ENCODE results near the gene RNU1-4. TPM values are rescaled to one million over a fixed set of nuclear protein-coding genes. Genes with fewer than 3 reads are reported as not detected.
"Not testable (repeated sequence)": the region's sequence is repeated elsewhere in the genome, so short reads cannot be mapped to it uniquely, and the experiment has no call there.

Gene RNU1-4
- total and polyA plus RNA-seq, 2 of the 13 experiments (the other 11 are each of a cell fraction or from before 2014, with no cell fraction given): under 0.01 to 11,018 TPM

- TF ChIP-seq NFKBIZ (CRISPR knock-in tag; IDR thresholded peaks at IDR 0.05) (peak; percentile 48; the same call in 1 of the 2 replicates), BORCS8-MEF2B (CRISPR knock-in tag; IDR thresholded peaks at IDR 0.05) (0 out of 2 replicates have a peak, but pooled peaks have one; percentile 31), NKX3-1 (CRISPR knock-in tag; IDR thresholded peaks at IDR 0.05) (peak; percentile 42; the same call in 1 of the 2 replicates), ZKSCAN8 (CRISPR knock-in tag; IDR thresholded peaks at IDR 0.05; ENCODE audit: borderline replicate concordance) (peak; percentile 59; the same call in 1 of the 2 replicates), MYPOP (CRISPR knock-in tag; IDR thresholded peaks at IDR 0.05) (peak; percentile 49; the same call in 1 of the 2 replicates), KLF9 (CRISPR knock-in tag; IDR thresholded peaks at IDR 0.05; ENCODE audit: low read depth) (0 out of 2 replicates have a peak, but pooled peaks have one; percentile 64), SOX5 (CRISPR knock-in tag; IDR thresholded peaks at IDR 0.05; ENCODE audit: borderline replicate concordance) (peak; percentile 53), ARID5B (CRISPR knock-in tag; IDR thresholded peaks at IDR 0.05) (peak; percentile 75; the same call in 1 of the 2 replicates), ZNF205 (CRISPR knock-in tag; IDR thresholded peaks at IDR 0.05) (peak; percentile 54; the same call in 1 of the 2 replicates), SALL2 (CRISPR knock-in tag; IDR thresholded peaks at IDR 0.05) (0 out of 2 replicates have a peak, but pooled peaks have one; percentile 8), ERF (CRISPR knock-in tag; IDR thresholded peaks at IDR 0.05) (peak; percentile 74), KLF11 (CRISPR knock-in tag; IDR thresholded peaks at IDR 0.05) (0 out of 2 replicates have a peak, but pooled peaks have one; percentile 62), SOX13 (CRISPR knock-in tag; conservative IDR thresholded peaks at IDR 0.05 in 1 of 2, IDR thresholded peaks at IDR 0.05 in 1 of 2) (peak in 1 of 2 experiments; percentile 57; a peak in 2 of 4 replicates), SP4 (CRISPR knock-in tag; IDR thresholded peaks at IDR 0.05) (0 out of 2 replicates have a peak, but pooled peaks have one; percentile 35), ASH2L (IDR thresholded peaks at IDR 0.05; ENCODE audit: insufficient read length, low read depth, low read length) (peak; percentile 20), RFXANK (CRISPR knock-in tag; IDR thresholded peaks at IDR 0.05) (peak; percentile 73; the same call in 1 of the 2 replicates), MIXL1 (CRISPR knock-in tag; IDR thresholded peaks at IDR 0.05) (peak; percentile 86), PITX1 (CRISPR knock-in tag; IDR thresholded peaks at IDR 0.05) (peak; percentile 32; the same call in 1 of the 2 replicates), HNF1A (IDR thresholded peaks at IDR 0.05; ENCODE audit: low read depth) (peak; percentile 96), HNF1A (CRISPR knock-in tag; IDR thresholded peaks at IDR 0.05; ENCODE audit: borderline replicate concordance) (peak; percentile 93; the same call in 1 of the 2 replicates)
- TF ChIP-seq SOX13 (IDR thresholded peaks at IDR 0.05): not testable (repeated sequence)
These were observed 24.7 kb downstream of the RNU1-4 start (continued) for GRCh38 chr1:16764820-16765655.
